NOMO-1 (cell line): ENCODE data around the gene DNAH1.

Experiments
- DNase-seq, 2 experiments: peaks; one replicate each; lab custom pipeline; 2025; ENCODE audit not compliant: unreplicated experiment in 2 of 2; lab: John Stamatoyannopoulos, UW

Gene DNAH1

DNA sequence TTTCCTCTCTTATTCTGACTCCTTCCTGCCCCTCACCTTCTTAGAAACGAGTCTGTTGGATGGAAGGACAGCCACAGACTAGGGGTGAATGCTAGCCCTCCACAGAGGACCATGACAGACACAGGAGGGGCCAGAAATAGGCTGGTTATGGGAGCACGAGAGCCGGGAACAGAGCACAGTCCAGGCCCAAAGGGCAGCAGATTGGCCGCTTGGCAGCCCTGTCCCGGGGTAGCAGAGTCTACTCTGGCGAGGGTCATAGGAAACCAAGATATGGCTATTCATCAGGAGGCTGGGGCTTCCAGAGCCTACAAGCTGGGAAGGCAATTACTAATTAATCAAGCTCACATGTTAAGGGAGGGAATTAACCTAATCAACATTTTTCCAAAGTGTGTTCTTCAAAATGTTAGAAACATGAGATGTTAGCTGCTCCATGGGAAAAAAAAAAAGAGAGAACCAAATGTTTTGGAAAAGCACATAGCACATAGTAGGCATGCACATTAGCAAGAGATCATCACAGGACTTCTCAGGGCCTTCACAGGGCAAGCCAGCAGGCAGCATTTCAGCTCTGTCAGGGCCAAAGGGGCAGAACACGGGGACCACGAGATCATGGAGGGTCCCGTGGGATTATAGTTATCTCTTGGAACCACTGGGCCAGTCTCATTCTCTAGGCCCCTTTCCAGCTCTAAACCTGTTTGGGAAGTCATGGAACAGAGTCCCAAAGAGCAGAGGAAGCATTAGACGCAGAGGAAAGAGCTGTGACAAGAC, 115.5 kb downstream of the DNAH1 start:
- no peak for DNase-seq

- no peak for DNase-seq
Observed at GRCh38 chr3:52432225-52432624, 116.1 kb downstream of the DNAH1 start.

GRCh38 chr3:52432691-52433141, 116.6 kb downstream of the DNAH1 start:
- DNase-seq = peak in 1 of 2 experiments; percentile 36

DNA sequence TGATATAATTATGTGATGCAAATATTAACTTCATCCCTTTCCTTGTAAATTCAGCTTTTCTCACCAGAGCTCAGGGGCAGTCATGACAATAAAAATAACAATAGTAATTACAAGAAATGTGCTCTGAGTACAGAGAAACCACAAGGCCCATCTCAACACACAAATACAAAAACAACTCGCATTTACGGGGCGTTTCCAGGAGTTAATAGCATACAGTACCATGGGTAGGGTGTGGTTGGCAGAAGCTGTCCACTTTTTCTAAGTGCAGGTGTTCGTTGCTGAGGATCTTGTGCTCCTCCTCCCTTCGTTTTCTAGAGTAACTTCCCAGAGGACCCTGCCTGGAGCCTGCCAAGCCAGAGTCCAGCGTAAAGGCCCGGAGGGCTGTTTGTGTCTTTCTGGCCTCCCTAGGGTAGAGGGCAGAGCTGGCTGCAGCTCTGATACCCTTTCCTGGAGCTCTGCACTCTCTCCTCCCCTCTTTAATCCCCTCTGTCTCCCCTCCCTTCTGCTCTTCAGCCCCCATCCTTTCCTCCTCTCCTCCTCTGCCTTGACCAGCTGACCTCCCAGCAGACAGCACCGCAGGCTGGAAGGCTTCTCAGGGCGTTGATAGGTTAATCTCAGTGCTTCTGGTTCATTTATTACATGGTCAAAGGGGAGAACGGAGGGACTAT, 117.3 kb downstream of the DNAH1 start:
- DNase-seq = no peak

GRCh38 chr3:52433996-52434479, 117.9 kb downstream of the DNAH1 start:
- no peak for DNase-seq

- no peak for DNase-seq
Observed at GRCh38 chr3:52434491-52435115, 118.5 kb downstream of the DNAH1 start.

DNA sequence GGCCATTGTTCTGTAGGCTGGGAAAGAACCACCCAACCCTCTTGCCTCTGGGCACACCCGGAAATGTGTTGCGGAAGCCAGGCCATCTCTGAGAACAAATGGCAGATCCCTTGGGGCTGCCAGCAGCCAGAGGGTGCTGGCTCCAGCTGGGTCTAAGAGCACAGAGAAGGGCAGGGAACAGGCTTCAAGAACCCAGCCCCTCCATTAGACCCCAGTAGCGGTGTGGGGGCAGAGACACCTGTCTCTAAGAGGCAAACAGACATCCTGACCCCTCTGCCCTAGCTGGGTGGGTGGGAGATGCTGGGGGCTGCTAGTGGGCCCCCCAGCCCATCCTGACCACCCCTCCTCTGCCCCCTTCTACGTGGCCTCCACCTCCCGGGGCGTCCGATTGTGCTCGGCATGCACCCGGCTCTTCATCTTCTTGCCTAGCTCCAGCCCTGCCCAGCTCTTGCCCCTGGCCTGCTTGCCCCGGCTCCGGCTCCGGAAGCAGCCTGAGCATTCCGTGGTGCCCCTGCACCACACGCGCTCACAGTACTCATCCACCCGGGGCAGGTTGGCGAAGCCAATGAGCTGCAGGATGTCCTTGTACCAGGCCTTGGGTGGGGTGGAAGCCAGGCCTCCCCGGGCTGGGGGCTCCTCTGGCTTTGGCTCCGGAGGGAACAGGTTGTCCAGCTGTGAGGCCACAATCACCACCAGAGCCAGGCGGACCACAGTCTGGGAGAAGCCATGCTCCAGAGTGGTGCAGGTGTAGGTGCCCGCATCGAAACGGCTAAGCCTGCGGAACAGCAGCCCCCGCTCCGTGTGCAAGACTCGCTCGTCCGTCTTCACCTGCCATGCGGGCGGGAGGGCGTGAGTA, 119.4 kb downstream of the DNAH1 start:
- no peak for DNase-seq

DNA sequence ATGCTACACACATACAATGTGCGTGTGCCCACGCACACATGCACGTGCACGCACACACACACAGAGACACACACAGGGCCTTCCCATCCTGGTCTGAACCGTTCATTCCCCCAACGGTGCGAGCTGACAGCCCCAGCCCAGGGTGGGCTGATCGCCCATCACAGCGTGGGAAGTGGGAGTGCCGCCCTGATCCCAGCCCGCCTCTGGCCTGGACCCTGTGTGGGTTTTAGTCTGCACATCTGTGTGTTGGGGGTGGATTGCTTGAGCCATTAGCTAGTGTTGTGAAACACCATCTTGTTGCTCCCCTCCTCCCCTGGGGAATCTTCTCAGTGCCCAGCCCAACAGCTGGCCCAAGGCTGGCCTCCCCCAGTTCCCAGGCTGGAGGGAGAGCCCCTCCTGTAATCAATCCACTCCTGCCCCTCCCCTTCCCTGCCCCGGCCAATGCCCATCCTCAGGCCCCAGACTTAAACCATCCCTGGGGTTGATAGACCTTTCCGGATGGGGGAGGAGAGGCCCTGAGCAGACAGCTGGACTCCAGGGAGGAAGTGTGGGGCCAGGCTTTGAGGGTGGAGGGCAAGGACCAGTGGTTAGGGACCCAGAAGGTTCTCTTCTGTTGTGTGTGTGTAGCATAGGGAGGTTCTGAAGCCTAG, 120.5 kb downstream of the DNAH1 start:
- peak; percentile 42 to 46 for DNase-seq

- no peak for DNase-seq
Observed at GRCh38 chr3:52437326-52438103, 121.4 kb downstream of the DNAH1 start.

DNA sequence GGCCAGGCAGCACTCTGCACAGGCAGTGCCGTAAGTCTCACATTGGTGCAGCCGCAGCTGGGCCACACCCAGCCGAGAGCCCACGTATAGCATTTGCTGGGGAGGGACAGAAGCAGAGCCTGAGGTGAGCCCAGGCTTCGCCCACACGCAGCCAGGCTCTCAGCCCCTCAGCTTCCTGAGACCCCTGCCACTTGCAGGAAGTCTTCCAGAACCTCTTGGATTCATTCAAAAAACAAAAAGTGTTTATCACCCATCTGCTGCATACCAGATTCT, 121.9 kb downstream of the DNAH1 start:
- no peak for DNase-seq

DNA sequence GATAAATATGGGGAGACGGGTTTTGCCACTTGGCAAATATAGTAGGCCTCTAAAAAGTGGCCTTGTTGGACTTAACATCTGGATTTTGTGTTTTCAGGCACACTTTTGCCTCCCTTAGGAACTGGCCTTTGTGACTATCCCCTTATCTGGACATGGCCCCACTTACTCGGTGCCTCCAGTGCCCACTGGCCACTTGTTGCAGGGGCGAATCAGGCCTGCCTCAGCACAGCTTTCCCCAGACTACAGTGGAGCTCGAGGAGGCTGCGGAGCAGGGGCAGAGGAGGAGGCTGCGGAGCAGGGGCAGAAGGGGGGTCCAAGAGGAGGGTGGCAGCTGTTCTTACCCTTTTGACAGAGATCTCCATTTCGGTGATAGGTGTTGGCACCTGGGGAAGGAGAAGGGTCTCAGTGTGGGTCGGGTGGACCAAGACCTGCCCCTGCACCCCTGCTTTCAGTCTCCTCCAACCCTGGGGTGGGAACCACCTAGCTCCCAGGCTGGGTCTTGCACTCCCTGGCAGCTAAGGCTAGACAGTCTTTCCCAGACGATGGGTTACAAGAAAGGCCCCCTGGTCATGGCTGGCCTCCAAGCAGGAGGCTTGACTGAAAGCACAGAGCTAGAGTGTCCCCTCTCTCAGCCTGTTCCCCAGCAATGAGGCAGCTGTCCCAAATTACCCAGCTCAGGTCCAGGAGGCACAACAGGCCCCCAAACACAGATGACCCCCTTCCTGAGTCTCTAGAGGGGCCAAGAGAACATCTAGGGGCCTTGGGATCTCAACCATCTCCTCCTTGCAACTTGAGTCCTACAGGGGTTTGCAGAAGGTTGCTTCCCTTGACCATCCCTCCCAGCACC, 122.7 kb downstream of the DNAH1 start:
- no peak for DNase-seq

- no peak for DNase-seq
Observed at GRCh38 chr3:52439426-52440248, 123.5 kb downstream of the DNAH1 start.

DNA sequence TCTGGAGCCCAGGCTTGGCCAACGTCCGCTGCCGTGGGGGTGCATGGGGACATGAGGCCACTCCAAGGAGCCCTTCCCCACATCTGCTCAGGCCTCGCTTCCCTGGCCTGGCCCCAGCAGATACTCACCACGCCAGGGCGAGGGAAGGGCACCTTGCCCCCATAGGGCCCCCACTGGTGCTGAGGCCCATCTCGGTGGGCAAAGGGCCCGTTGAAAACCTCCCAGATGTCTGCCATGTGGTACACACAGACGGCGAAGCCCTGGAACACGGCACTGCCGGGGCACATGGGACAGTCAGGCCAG, 124.1 kb downstream of the DNAH1 start:
- no peak for DNase-seq

DNA sequence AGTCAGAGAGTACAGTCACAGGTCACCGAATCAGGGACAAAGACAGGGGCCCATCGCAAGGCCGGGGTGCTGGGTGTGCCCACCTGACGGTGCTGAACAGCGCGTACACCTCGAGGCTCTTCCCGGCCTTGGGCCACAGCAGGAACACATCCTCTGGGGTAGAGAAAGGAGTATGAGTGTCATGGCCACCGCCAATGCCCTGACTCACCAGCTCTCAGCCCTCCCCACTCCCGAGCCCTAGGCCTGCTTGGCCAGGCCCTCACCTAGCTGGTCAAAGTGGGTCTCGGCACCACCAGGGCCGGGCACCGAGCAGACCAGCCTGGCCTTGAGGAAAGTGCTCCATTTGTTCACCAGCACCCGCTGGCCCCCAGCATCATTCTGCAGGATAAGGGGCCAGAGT, 124.6 kb downstream of the DNAH1 start:
- no peak for DNase-seq

DNA sequence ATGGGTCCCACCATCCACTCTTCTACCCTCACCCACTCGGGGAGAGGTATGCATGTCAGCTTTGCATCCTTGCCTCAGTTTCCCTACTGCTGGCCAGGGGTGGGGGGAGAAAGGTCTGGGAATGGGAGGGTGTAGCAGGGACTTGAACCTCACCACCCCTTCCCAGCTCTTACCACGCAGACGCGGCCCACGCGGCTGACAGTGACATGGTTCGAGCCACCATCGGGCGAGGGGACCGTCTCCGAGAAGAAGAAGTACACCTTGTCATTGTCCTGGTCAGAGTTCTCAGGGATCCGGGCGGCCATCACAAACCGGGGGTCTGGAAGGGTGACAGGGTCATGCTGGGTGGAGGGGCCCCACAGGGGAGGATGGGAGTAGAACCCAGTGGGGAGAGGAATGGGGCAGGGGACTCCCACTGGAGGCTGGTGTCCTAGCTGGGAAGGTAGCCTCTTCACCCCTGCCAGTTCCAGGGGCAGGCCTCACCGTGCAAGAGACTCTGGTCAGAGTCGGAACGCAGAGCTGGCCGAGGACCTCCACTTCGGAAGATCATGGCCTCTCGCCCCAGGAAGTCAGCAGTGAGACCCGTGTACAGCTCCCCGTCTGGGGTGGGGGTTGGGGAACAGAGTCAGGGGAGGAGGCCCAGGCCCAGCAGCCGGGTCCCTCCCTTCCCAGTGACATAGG, 125.1 kb downstream of the DNAH1 start:
- no peak for DNase-seq

DNA sequence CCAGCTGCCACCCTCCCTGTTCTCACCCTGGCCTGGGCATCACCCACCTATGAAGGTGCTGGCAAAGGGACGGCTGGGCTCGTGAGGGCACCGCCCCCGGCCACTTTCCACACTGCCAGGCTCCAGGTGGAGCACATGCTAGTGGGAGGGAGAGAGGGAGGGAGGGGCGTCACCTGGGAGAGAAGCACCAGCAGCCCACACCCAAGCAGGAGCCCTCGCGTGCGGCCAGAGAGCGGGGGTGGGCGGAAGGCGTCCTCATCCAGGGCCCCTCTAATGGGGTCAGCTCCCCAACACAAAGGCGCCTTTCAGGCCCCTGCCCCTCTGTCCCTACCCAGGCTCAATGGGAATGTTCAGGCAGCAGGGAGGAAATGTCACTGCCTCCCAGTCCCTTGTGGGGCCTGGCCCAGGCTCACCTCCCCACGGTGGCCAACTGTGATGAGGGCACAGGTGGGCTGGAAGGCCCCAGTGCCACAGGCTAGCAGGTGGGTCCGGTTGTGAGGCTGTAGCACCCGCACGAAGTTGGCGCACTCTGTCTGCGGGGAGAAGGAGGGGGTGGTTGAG, 125.7 kb downstream of the DNAH1 start:
- no peak for DNase-seq
